NCI-H2029 (cell line): ENCODE results near the gene ZBED6.
A peak's percentile ranks its signal among the peaks of the same experiment; 100 is the strongest.
"Not testable (repeated sequence)": the region's sequence is repeated elsewhere in the genome, so short reads cannot be mapped to it uniquely, and the experiment has no call there.

ENCODE experiments used
- DNase-seq: peaks from one replicate; lab custom pipeline; 2025; lab: John Stamatoyannopoulos, UW

ZBED6 gene, protein sequence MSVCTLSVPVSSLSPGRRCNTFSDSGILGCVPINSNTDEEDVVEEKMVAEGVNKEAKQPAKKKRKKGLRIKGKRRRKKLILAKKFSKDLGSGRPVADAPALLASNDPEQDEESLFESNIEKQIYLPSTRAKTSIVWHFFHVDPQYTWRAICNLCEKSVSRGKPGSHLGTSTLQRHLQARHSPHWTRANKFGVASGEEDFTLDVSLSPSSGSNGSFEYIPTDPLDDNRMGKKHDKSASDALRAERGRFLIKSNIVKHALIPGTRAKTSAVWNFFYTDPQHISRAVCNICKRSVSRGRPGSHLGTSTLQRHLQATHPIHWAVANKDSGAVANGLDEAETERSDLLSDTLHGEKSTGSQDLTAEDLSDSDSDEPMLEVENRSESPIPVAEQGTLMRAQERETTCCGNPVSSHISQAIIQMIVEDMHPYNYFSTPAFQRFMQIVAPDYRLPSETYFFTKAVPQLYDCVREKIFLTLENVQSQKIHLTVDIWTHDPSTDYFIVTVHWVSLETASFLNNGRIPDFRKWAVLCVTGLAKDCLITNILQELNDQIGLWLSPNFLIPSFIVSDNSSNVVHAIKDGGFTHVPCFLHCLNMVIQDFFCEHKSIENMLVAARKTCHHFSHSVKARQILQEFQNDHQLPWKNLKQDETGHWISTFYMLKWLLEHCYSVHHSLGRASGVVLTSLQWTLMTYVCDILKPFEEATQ (N-terminal part only)

DNA sequence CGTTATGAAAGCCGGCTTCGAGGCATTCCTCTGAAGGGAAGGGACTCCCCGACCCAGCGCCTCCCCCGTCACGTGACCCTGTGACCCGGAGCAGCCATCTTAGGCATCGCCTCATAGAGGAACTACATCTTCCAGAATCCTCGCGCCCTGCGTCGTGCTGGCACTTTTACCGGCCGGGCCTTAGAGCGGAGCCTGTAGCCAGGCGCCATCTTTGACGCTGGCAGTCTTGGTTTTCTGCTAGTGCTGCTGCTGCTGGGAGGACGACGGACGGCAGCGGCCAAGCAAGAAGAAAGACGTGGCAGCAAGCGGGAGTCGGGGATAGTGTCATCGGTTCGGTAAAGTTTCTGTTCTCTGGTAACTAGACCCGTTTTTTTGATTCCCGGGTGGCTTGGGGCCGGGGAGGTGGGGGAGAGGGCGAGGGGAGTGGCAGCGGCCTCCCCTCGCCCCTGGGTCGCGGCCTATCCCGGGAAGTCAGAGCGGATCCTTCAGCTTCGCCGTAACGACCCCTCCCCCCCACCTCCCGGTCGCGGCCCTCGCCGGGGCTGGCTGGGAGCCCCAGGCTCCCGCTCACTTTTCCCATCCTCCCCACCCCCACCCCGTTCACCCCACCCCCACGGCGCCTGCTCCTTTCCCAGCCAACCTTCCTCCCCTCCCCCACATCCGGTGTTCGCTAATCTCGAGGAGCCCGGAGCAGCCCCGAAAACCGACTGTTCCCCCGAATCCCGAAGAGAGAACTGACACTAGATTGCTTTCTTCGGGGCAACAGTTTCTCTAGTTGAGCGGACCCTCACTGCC is at the start of gene ZBED6, which contains the start of gene ZC3H11A:
Gene ZBED6 (plus strand): TSS at position 183 of the 795 bp plus-strand sequence. CDS start 1,900 bp downstream, outside the sequence.
Gene ZC3H11A (plus strand): TSS at position 183 of the 795 bp plus-strand sequence. CDS start 21,448 bp downstream, outside the sequence.
- DNase-seq, result peak; percentile 95

DNA sequence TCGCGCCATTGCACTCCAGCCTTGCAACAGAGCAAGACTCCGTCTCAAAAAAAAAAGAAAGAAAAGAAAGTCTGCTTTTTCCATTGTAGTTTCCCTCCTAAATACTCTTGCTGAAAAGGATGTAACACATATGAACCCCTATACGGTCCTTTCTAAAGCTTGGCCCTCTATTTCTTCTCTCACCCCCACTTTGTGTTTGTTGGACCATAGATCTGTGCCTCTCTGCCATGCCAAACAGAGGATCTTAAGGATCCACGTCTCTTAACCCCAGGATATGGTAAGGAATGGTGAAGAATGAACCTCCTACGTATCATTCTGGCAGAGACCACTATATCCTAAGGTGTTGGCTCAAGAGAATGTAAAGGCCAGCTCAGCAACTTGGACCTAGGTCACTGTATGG is 49.1 kb upstream of the ZBED6 start:
- no peak for DNase-seq

DNA sequence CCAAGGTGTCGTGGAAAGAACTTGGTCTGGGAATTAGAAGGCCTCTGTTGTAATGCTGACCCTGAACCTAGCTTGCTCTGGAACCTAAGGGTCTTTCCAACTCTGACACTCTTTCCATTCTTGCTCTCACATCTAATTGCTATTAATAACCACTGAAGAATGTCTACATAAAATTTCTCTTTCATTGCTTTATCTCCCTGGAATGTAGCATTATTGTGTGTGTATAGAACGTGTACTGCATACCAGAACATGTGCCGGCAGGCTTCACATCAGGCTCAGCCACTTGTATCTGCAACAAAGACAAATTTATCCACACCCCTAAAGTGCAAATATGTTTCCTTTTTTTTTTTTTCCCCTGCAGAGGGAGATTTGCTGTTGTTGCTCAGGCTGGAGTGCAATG is 44.4 kb upstream of the ZBED6 start:
- DNase-seq, result no peak

DNA sequence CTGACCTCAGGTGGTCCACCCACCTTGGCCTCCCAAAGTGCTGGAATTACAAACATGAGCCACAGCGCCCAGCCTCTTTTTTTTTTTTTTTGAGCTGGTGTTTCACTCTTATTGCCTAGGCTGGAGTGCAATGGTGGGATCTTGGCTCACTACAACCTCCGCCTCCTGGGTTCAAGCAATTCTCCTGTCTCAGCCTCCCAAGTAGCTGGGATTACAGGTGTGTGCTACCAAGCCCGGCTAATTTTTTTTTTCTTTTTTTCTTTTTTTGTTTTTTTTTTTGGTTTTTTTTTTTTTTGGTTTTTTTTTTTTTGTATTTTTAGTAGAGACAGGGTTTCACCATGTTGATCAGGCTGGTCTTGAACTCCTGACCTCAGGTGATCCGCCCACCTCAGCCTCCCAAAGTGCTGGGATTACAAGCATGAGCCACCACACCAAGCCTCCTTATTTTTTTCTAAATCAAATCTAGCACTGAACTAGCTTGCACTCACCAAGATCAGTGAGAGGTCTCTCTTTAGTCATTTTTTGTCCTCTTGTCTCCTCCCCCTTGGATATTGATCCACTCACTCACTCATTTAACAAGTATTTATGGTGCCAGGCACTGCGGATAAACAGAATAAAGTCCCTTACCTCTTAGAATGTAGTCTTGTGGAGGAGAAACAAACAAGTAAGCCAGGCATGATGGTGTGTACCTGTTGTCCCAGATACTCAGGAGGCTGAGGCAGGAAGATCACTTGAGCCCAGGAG is 43.6 kb upstream of the ZBED6 start:
- DNase-seq, result not testable (repeated sequence)

DNA sequence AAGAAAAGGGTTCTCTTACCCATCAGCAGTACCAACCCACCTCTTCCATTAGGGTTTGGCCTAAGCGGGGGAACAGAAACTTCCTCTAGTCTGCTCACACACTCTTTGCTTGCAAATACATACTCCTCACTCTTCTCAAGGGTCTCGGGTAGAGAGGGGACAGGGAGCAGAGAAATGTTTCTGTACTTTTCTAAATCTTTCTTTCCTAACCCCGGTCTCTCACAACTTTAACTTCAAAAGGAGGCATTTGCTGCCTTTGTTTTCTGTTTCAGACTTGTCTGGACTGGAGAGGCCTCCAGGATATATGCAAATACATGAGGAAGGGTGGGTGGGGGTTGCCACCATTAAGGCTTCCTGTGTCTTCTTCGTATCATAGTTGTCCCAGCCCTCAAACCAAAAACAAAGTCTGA is 41.0 kb upstream of the ZBED6 start:
- no peak for DNase-seq

DNA sequence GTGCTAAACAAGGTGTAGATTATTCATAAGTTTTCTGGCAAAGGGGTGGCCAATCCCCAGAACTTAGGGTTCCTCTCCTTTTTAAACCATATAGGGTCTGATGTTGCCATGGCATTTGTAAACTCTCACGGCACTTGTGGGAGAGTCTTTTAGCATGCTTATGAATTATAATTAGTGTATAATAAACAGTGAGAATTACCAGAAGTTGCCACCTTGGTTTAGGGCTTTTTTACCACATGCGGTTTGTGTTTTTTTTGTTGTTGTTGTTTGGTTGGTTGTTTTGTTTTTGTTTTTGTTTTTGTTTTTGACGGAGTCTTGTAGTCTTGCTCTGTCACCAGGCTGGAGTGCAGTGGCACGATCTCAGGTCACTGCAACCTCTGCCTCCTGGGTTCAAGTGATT is 39.4 kb upstream of the ZBED6 start:
- no peak for DNase-seq

DNA sequence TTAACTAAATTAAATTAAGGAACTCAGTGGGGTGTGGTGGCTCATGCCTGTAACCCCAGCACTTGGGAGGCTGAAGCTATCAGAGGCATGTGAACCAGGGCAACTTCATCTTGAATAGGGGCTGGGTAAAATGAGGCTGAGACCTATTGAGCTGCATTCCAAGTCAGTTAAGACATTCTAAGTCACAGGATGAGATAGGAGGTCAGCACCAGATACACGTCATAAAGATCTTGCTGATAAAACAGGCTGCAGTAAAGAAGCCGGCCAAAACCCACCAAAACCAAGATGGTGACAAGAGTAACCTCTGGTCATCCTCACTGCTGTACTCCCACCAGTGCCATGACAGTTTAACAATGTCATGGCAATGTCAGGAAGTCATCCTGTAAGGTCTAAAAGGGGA is 36.7 kb upstream of the ZBED6 start:
- not testable (repeated sequence) for DNase-seq

DNA sequence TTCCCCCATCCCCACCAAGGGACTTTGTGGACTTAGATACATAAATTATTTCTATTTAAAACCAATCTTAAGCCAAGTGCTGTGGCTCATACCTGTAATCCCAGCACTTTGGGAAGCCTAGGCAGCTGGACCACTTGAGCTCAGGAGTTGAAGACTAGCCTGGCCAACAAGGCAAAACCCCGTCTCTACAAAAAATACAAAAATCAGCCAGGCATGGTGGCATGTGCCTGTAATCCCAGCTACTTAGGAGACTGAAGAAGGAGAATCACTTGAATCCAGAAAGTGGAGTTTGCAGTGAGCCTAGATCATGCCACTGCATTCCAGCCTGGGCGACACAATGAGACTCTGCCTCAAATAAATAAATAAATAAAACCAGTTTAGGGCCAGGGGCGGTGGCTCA is 34.9 kb upstream of the ZBED6 start:
- DNase-seq, result no peak

DNA sequence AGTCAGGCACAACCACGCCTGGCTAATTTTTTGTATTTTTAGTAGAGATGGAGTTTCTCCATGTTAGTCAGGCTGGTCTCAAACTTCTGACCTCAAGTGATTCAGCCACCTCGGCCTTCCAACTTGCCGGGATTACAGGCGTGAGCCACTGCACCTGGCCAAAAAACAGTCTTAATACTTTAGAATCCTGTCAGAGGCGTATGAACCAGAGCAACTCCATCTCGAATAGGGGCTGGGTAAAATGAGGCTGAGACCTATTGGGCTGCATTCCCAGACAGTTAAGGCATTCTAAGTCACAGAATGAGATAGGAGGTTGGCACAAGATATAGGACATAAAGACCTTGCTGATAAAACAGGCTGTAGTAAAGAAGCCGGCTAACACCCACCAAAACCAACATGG is 33.5 kb upstream of the ZBED6 start:
- DNase-seq, result not testable (repeated sequence)

DNA sequence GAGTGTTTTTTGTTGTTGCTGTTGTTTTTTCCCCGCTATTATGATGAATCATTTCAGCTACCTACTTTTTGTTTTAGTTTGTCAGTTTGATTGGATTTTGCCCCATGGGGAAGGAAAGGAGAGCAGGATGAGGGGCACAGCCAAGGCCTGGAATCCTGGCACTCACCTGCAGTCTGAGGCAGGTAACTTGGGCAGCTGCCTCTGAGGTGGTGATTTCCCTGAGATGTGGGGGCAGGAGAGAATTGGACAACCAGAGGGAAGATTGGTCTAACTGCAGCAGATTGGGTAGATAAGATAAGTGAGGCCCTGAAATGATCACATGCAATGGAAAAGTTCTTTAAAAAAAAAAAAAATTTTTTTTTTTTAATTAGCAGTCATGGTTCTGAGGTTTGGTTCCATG is 31.9 kb upstream of the ZBED6 start:
- no peak for DNase-seq

DNA sequence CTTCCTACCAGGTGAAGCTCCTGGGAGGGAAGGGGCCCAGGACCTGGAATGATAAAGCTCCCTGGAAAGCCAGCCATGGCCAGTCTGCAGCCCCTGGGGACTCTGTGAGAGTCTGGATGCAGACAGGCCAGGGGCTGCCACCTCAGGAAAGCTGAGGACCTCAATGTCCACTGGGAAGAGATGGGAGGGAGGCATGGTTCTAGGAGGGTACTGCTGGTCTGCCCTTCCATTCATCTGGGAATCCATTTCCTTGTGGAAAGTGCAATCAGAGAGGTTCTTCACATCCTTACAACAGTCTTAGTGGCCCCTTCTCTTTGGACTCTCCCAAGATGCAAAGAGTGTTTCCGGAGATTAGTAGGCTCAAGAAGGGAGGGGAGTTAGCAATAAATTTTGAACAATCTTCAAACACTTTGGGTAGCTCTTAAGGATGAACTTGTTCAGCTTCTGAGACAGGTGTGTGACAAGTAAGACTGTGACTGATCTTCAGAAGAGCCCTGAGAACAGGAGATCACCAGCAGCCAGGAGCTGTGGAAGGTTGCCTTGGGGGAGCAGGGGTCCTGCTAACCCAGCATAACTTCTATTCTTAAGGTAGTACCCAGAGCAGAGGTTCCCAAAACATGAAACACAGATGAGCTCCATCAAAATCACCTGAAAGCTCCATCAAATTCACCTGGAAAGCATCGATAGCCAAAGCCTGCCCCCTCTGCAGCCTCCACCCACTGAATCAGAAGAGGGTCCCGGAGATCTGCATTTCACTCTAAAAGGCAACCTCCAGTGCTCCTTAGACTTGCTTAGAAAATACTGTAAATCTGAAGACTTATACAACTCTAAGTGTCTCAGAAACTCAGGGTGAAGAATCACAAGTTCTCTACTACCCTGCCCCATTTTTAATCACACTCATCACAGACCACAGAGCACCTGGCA is 31.1 kb upstream of the ZBED6 start:
- no peak for DNase-seq

DNA sequence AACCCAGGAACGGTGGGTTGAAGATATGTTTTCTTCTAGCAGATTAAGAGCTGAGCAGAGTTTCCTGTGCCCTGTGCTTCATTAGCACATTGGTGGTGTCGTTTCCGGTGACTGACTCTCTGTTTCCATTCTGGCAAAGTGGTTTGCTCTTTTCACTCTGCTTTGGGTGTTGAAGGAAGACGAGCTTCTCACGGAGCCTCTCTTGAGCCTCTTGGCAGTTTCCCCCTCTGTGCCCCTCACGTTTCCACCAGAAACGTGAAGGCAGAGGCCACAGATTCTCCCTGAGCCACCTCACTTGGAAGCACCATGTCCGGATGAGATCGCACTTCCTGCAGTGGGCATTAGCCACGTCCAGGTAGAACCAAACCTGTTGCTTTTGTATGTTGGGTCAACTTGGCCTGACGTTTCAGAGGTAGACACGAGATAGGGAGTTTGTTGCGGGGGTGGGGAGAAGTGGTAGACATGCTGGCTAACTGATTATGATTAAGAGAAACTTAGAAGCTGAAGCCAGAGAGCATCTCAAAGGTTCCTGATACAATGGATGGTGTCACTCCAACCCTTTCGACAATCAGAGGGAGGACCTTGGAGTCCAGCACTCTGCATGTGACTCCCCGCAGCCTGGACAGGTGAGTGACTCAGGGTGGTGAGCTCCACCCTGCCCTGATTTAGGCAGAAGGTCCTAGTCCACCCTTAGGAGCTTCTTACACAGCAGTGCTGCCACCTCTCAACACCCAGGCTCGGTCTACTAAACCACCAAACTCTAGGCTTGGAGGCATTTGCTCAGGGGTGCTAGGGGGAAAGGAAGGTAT is 30.2 kb upstream of the ZBED6 start, which contains the start of gene LAX1:
Gene LAX1 (plus strand): TSS at position 155 of the 809 bp plus-strand sequence. CDS start 383 bp downstream, at position 538.
- DNase-seq, result no peak

DNA sequence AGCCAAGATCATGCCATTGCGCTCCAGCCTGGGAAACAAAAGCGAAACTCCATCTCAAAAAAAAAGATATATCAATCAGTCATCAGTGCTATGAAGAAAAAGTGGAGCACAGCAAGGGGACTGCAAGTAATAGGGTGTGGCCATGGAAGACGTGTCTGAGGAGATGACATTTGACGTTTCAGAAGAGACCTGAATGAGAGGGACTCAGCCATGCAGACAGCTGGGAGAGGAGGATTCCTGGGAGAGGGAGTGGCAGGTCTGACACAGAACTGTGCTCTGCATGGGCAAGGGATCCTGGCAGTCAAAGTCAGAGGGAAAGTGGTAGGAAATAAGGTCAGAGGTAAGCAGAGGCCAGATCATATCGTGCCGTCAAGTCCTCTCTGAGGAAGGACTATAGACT is 27.2 kb upstream of the ZBED6 start:
- no peak for DNase-seq

DNA sequence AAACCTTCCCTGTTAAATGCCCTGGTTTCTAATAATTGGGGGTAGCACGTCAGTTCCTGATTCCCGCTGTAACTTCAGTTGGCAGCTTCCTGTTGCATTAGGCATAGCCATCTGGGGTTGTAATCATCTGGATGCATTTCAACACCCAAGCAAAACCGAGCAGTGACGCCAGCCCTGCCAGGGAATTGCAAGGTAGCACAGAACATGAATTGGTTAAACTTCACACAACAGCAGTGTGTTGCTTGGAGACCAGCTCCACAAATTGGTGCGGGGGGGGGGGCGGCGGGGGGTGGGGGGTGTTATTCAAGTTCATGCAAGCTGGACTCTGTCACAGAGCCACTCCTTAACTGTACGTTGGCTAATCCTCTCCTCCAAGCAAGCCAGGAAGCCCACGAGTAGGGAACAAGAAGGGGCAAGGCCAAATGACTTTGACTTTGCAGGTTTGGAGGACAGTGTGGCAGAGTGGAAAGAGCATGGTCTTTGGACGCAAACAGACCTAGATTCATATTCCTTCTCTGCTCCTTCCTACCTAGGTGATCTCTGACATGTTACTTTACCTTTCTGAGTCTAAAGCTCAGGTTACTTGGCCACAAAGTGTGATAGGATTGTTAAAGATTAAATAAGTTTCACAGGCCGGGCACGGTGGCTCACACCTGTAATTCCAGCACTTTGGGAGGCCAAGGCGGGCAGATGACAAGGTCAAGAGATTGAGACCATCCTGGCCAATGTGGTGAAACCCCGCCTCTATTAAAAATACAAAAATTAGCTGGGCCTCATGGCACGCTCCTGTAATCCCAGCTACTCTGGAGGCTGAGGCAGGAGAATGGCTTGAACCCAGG is 25.7 kb upstream of the ZBED6 start:
- peak; percentile 33 for DNase-seq

DNA sequence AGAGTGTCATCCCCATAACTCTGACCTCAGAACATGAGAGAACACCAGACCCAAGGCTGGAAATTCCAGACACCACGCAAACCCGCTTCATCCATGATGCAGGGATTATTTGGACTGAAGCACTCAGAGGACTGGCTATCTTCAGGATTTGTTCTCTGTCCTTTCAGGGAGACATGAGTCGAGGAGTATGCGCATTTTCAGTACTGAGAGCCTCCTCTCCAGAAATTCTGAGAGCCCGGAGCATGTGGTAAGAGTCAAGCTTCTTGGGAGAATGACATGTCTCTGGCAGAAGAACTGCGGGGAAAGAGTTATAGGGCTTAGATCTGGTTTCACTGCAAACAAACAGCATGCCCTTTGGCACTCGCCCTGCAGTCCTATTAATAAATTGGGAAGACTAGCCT is 23.5 kb upstream of the ZBED6 start:
- DNase-seq, result no peak

DNA sequence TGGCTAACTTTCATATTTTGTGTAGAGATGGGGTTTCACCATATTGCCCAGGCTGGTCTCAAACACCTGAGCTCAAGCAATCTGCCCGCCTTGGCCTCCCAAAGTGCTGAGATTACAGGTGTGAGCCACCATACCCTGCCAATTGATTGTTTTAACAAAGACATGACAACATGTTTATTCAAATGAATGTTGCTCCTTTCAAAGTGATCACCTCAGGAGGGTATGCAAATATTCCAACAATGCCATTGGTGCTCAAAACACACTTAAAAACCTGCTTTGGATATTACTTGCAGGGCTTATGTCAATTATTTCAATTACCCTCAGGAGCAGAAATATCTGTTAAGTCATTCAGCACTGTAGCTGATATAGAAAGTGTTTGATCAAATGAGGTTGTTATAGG is 22.6 kb upstream of the ZBED6 start:
- no peak for DNase-seq

DNA sequence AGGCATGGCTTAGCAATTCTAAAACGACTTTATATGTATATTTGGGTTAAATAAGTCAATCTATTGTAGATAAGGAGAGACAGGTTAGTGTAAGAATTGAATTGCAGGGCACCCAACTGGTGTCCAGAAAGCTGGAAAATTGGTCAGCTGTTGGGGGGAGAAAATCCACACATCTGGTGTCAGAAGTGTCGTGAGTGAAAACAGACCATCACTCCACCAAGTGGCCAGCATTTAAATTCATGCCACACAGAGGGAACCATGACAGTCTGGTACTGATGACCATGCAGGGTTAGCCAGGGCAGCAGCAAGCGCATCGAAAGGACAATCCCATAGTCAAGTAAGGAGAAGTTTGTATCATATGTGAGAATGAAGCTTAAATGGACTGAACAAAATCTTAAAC is 18.8 kb upstream of the ZBED6 start:
- no peak for DNase-seq

DNA sequence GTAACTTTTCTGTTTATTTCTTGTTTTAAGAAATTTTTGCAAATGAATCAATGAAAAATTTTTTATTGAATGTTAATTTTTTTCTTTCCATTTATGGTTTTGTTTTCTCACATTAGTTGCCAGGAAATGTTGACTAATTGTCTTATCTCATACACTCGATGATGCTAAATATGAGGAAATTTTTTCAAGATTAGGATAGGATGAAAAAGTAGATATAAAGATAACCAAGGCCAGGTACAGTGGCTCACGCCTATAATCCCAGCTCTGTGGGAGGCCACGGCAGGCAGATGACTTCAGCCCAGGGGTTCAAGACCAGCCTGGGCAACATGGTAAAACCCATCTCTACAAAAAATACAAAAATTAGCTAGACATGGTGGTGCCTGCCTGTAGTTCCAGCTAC is 17.8 kb upstream of the ZBED6 start:
- DNase-seq, result no peak

DNA sequence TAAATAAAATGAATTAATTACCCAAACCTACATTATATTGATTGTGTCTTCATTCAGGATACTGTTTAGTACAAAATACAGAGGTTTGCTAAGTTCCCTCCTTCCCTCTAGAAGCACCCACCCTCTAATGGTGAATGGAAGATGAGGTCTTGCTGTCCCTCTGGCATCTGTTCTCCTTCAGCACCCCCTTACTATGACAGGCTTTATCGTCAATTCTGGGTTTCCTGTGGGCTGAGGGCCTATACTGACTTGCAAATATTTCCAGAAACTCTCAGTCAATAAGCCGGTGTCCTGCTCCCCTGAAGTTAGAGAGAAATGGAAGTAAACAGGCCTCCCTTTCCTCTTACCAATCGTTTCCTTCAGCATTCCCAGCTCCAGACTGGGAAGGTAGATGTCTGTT is 17.3 kb upstream of the ZBED6 start:
- no peak for DNase-seq
